Prostate gland (tissue), 2 donors: ENCODE measurements around the gene PACS1.

Experiments used
- POLR2AphosphoS5 ChIP-seq: sonication (generic); formaldehyde crosslinking; IDR thresholded peaks from one replicate; pipeline ENCODE4 v1.6.1; 2017; ENCODE audit warnings: antibody characterized with exemption
- TF ChIP-seq, protein P1 (sequence below), 4 experiments: fragments of 200-600 bp in 2 of 4; fragments of 450-650 bp in 2 of 4; sonication (generic) in 2 of 4; IDR thresholded peaks; 1 replicate in 3 of 4; 2 replicates in 1 of 4; pipeline ENCODE4 v1.5.1; 2016 to 2019; ENCODE audit warnings: antibody characterized with exemption in 4 of 4, mild to moderate bottlenecking in 2 of 4, moderate library complexity in 2 of 4

- no peak for TF ChIP-seq POLR2AphosphoS5
- TF ChIP-seq, protein P1, sequence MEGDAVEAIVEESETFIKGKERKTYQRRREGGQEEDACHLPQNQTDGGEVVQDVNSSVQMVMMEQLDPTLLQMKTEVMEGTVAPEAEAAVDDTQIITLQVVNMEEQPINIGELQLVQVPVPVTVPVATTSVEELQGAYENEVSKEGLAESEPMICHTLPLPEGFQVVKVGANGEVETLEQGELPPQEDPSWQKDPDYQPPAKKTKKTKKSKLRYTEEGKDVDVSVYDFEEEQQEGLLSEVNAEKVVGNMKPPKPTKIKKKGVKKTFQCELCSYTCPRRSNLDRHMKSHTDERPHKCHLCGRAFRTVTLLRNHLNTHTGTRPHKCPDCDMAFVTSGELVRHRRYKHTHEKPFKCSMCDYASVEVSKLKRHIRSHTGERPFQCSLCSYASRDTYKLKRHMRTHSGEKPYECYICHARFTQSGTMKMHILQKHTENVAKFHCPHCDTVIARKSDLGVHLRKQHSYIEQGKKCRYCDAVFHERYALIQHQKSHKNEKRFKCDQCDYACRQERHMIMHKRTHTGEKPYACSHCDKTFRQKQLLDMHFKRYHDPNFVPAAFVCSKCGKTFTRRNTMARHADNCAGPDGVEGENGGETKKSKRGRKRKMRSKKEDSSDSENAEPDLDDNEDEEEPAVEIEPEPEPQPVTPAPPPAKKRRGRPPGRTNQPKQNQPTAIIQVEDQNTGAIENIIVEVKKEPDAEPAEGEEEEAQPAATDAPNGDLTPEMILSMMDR (IDR thresholded peaks at IDR 0.05), result no peak
These were observed 201.7 kb downstream of the PACS1 start for GRCh38 chr11:66271816-66272215.
